Naive thymus-derived CD8-positive, alpha-beta T cell (primary cell): ENCODE results near the gene USP2. TPM values are rescaled to one million over a fixed set of nuclear protein-coding genes. Genes with fewer than 3 reads are reported as not detected.

Source experiments
- microRNA-seq: library from miRNA; unstranded; fragments of <30 nt; microRNA quantifications from one replicate; pipeline ENCODE4 v1.2.0, GENCODE V29; 2022; ENCODE audit warnings: borderline microRNAs expressed
- polyA plus RNA-seq, 3 donors: library from polyadenylated mRNA; unstranded; fragments of 300-500 nt; fragmentation: Illumina TruSeq; gene quantifications; one replicate each; pipeline ENCODE4 v1.2.3, GENCODE V29; 2021
- total RNA-seq, 8 experiments: library from RNA in 2 of 8; stranded (reverse) in 2 of 8; gene quantifications; one replicate each; pipeline ENCODE4 v1.2.3 and lab custom pipeline; 2021 to 2026

Gene USP2
- total and polyA plus RNA-seq, 5 experiments from 2014 or later = 0.13 to 0.23 (median 0.16) TPM; not detected in 2

Small RNA genes lying within 50 kb of the gene (microRNA-seq; reads per million reads assigned to microRNA genes)
- not detected for gene MIR6756

Other genes with a start within 250 kb of the USP2 start
- gene ABCG4, start 232.6 kb downstream of the USP2 start, total RNA-seq = not detected
- not detected for gene ABCG4, start 232.6 kb downstream of the USP2 start, polyA plus RNA-seq
- gene NLRX1, start 213.0 kb downstream of the USP2 start, total RNA-seq = 10 to 100 TPM; 10.3 to 10.5 TPM
- 10 to 100 TPM in 1 of 3 donors, 1 to 10 TPM in 2; 4.0 to 10.9 (median 7.1) TPM for gene NLRX1, start 213.0 kb downstream of the USP2 start, polyA plus RNA-seq
- under 1 TPM; 0.42 to 0.55 TPM for gene NHERF4, start 196.2 kb downstream of the USP2 start, total RNA-seq
- gene NHERF4, start 196.2 kb downstream of the USP2 start, polyA plus RNA-seq = not detected
- 10 to 100 TPM; 46.9 to 51.6 TPM for gene CBL, start 175.4 kb downstream of the USP2 start, total RNA-seq
- 10 to 100 TPM; 11.5 to 16.1 (median 12.2) TPM for gene CBL, start 175.4 kb downstream of the USP2 start, polyA plus RNA-seq
- gene MCAM, start 64.6 kb downstream of the USP2 start, total RNA-seq = under 1 TPM; 0.33 to 0.55 TPM
- gene MCAM, start 64.6 kb downstream of the USP2 start, polyA plus RNA-seq = 1 to 10 TPM in 1 of 3 donors, under 1 TPM in 2; 0.35 to 1.2 (median 0.65) TPM
- 10 to 100 TPM; 19.8 to 21.1 TPM for gene RNF26, start 47.2 kb downstream of the USP2 start, total RNA-seq
- 10 to 100 TPM; 37.0 to 45.9 (median 39.6) TPM for gene RNF26, start 47.2 kb downstream of the USP2 start, polyA plus RNA-seq
- not detected for gene C1QTNF5, start 40.8 kb downstream of the USP2 start, total RNA-seq
- gene C1QTNF5, start 40.8 kb downstream of the USP2 start, polyA plus RNA-seq = not detected
- gene MFRP, start 35.0 kb downstream of the USP2 start, total RNA-seq = not detected
- not detected for gene MFRP, start 35.0 kb downstream of the USP2 start, polyA plus RNA-seq
- not detected for gene THY1, start 41.5 kb upstream of the USP2 start, total RNA-seq
- not detected for gene THY1, start 41.5 kb upstream of the USP2 start, polyA plus RNA-seq